Tongue (tissue), 2 donors: ENCODE results near the gene STAT5B. TPM values are rescaled to one million over a fixed set of nuclear protein-coding genes. Genes with fewer than 3 reads are reported as not detected.
"Not testable (repeated sequence)": the region's sequence is repeated elsewhere in the genome, so short reads cannot be mapped to it uniquely, and the experiment has no call there.

Experiments
- DNase-seq: peaks from one replicate; pipeline ENCODE4 v3.0.0-alpha.2; 2015
- total RNA-seq: library from RNA; depleted of rRNA; stranded (reverse); fragments of >200 nt; gene quantifications from one replicate; pipeline ENCODE4 v1.2.3, GENCODE V29; 2014

Gene STAT5B
- total RNA-seq, 1 donor from 2014 or later: 63.7 TPM

GRCh38 chr17:42266918-42267766 lies 9.0 kb downstream of the STAT5B start:
- no peak for DNase-seq

- DNase-seq: no peak
Observed at GRCh38 chr17:42266462-42266861, 9.7 kb downstream of the STAT5B start.

- DNase-seq: not testable (repeated sequence)
Observed at GRCh38 chr17:42264366-42264765, 11.8 kb downstream of the STAT5B start.

GRCh38 chr17:42260318-42260717 lies 15.9 kb downstream of the STAT5B start:
- no peak for DNase-seq

GRCh38 chr17:42255445-42255844 lies 20.7 kb downstream of the STAT5B start:
- DNase-seq: no peak

- no peak for DNase-seq
Observed at GRCh38 chr17:42253578-42253977, 22.6 kb downstream of the STAT5B start.

- DNase-seq: peak; percentile 54
Observed at GRCh38 chr17:42252597-42253550, 23.3 kb downstream of the STAT5B start.

- DNase-seq: no peak
Observed at GRCh38 chr17:42251115-42251514, 25.1 kb downstream of the STAT5B start.

GRCh38 chr17:42249681-42250446 lies 26.3 kb downstream of the STAT5B start:
- DNase-seq: no peak

- peak; percentile 94 for DNase-seq
Observed at GRCh38 chr17:42248351-42249179, 27.6 kb downstream of the STAT5B start.

GRCh38 chr17:42247734-42248133 lies 28.5 kb downstream of the STAT5B start:
- DNase-seq: no peak

GRCh38 chr17:42246515-42246914 lies 29.7 kb downstream of the STAT5B start:
- DNase-seq: no peak

- DNase-seq: not testable (repeated sequence)
Observed at GRCh38 chr17:42245183-42245582, 31.0 kb downstream of the STAT5B start.

GRCh38 chr17:42244116-42244515 lies 32.1 kb downstream of the STAT5B start:
- not testable (repeated sequence) for DNase-seq

GRCh38 chr17:42243493-42243982 lies 32.7 kb downstream of the STAT5B start:
- no peak for DNase-seq

GRCh38 chr17:42241871-42242270 lies 34.3 kb downstream of the STAT5B start:
- DNase-seq: no peak

- not testable (repeated sequence) for DNase-seq
Observed at GRCh38 chr17:42240863-42241262, 35.3 kb downstream of the STAT5B start.

GRCh38 chr17:42240201-42240600 lies 36.0 kb downstream of the STAT5B start:
- no peak for DNase-seq

- DNase-seq: not testable (repeated sequence)
Observed at GRCh38 chr17:42239576-42239975, 36.6 kb downstream of the STAT5B start.

GRCh38 chr17:42236760-42237159 lies 39.4 kb downstream of the STAT5B start:
- no peak for DNase-seq

GRCh38 chr17:42233994-42234393 lies 42.2 kb downstream of the STAT5B start:
- DNase-seq: peak; percentile 17
